Adipose tissue (tissue), 3 donors: ENCODE data around the gene CXCR4. TPM values are rescaled to one million over a fixed set of nuclear protein-coding genes. Genes with fewer than 3 reads are reported as not detected.
"Not testable (repeated sequence)": the region's sequence is repeated elsewhere in the genome, so short reads cannot be mapped to it uniquely, and the experiment has no call there.

Experiments used
- H3K27ac ChIP-seq: one replicate; pipeline ENCODE4 v1.5.1; 2013; ENCODE audit warnings: low read depth, low read length
- WGBS, 3 donors: extraction: QIAGEN DNeasy Blood & Tissue Kit; methylation state at CpG; one replicate each; pipeline ENCODE4 v1.1.7; 2013; 5-methylcytosine and 5-hydroxymethylcytosine counted together
- polyA plus RNA-seq, 3 donors: library from polyadenylated mRNA; stranded (reverse); fragments of 200-250 nt; gene quantifications; one replicate each; pipeline ENCODE4 v1.2.3, GENCODE V29; 2013
- donor health status: healthy with polysubstance abuse.
- donor health status: Bipolar disorder and iron deficiency.
- donor health status: healthy.

CXCR4 gene
- polyA plus RNA-seq, 3 donors: 7.3 to 9.2 (median 8.1) TPM

DNA sequence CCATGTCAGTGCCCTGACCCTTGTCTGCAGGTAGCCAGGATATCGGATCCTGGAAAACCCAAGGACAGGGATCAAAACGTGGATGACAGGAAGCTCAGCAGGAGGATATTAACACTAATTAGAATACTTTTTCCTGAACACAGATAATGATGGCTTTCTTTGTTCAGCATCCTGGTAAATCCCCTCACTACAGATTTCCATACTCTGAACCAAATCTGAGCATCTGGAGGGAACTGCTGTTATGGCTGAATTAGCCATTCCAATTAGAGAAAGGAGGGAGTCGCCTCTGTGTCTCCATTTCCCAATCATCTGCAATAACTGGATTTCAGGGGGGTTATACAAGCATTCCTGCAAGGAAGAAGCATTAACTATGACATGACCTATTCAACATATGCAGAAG lies 24.4 kb downstream of the CXCR4 start:
- WGBS, 3 donors: 35 to 61% (median 55%) methylated on average over 3 of the region's 3 CpGs
- no peak overlapping the region for H3K27ac ChIP-seq

DNA sequence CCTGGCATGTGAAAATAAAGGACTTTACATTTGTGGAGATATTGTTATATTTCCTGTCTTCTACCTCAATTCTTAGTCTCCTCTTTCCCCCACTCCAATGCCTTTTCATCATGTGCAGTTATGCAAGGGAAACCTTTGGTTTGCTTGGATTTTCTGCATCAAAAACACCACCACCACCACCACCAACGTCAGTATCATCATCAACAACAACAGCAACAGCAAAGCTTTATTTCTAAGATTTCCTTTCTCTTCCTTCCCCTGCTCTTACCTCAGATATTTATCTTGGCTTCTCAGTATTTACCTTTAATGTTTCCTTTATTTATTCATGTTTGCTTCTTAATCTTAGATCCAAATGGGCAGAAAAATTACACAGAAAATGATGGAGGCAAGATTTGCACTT lies 26.1 kb downstream of the CXCR4 start:
- no peak overlapping the region for H3K27ac ChIP-seq
- WGBS, 3 donors: 29 to 34% (median 30%) methylated on average over 1 of the region's 1 CpG

DNA sequence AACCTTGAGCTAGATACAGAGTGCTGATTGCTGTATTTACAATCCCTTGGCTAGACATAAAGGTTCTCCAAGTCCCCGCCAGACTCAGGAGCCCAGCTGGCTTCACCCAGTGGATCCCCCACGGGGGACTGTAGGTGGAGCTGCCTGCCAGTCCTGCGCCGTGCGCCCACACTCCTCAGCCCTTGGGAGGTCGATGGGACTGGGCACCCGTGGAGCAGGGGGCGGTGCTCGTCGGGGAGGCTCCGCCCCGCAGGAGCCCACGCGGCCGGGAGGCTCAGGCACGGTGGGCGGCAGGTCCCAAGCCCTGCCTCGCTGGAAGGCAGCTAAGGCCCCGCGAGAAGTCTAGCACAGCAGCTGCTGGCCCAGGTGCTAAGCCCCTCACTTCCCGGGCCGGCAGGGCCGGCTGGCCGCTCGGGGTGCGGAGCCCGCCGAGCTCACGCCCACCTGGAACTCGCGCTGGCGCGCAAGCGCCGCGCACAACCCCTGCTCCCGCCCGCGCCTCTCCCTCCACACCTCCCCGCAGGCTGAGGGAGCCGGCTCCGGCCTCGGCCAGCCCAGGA lies 30.0 kb downstream of the CXCR4 start:
- 92 to 95% (median 93%) methylated on average over 35 to 43 of the region's 43 CpGs for WGBS, 3 donors
- not testable (repeated sequence) for H3K27ac ChIP-seq

DNA sequence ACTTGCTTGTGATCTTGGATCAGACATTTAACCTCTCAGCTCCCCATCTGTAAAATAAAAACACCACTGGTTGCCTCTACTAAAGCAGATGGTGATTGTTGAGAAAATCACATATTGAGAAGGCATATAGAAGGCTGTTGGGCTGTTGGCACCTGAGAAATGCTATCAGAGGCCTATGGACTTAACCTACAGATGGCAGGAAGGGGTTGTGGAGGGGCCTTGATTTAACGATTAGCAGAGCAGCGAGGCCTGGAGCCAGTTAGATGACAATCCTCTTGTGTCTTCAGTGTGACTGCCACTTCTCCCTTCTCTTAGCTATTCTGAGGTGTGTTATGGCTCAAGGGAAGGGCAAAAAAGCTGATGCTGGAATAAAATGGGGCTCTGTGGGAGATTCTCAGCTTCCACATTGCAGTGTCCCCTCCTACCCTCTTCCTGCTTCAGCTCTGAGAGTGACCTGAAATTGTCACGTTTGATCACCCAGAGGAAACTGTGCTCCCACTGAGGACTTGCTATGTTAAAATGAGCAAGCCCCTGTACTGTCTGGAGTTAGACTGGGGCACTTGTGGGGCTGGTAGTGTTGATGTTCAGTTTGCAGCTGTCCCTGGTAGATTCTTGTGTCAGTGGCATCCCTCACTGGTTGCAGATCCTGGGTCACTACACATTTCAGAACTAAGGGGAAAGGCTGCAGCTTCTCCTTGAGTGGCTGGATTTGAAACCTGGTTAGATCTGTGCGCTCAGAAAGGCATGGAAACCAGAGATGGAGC lies 31.5 kb downstream of the CXCR4 start:
- 72 to 81% (median 78%) methylated on average over 4 of the region's 4 CpGs for WGBS, 3 donors

DNA sequence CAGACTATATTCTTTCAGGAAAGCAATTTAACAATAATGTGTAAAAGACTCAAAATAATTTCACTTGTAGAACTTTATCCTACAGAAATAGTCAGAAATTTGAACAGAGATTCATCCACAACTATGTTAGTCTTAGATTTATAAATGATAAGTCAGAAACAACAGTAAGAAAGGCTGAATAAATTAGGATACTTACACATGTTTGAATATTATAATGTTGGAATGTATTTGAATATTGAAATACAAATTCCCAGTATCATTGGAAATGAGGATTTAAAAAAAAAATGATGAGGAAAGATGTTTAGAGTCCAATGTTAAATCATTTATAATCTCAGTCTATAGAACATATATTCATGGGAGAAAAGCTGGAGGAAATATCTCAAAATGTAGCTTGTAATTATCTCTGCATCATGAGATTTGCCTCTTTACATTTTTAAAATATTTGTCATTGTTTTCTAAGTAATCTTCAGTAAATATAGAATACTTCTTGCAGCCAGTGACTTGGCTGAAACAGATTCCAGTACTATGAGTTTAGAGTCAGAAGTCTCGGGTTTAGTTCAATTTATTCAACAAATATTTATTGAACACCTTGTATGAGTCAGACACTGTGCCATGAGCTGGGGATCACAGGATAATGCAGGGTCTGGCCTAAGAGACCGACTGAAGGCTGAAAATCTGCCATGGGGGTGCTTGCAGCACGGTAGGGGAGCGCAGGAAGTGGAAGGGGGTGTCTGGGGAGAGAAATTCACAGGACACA lies 32.3 kb downstream of the CXCR4 start:
- WGBS, 3 donors: 85 to 90% (median 87%) methylated on average over 4 of the region's 4 CpGs
- no peak overlapping the region for H3K27ac ChIP-seq

More for the DNA sequence above, 31.5 kb downstream of the CXCR4 start:
- no peak overlapping the region for H3K27ac ChIP-seq

DNA sequence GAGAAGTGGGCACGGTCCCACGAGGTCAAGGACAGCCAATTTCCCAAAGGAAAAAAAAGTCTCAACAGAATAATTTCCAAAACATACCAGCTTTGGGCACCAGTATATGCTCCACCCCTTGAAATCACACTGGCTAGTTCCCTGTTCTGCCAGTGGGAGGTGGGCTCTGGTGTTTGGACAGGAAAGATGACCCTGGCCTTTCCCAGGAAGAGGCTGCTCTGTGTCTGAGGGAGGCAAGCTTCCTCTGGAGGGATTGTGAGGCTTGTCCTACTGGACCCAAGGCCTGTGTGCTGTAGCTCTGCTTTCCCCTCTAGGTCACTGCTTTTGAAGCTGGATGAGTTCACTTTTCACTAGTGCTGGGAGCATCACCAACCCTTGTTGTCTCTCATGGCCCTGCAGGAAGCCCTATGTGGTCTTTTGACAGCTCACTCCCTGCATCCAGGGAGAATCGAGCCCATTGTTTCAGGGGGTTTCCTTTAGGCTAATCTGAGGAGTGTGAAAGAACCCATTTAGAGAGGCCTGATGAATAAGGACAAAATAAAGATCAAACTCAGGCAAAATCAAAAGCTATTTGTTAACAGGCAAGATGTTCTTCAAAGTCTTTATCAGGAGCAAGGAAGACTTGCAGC lies 36.3 kb downstream of the CXCR4 start:
- 70 to 90% (median 81%) methylated on average over 3 of the region's 3 CpGs for WGBS, 3 donors
- no peak overlapping the region for H3K27ac ChIP-seq

DNA sequence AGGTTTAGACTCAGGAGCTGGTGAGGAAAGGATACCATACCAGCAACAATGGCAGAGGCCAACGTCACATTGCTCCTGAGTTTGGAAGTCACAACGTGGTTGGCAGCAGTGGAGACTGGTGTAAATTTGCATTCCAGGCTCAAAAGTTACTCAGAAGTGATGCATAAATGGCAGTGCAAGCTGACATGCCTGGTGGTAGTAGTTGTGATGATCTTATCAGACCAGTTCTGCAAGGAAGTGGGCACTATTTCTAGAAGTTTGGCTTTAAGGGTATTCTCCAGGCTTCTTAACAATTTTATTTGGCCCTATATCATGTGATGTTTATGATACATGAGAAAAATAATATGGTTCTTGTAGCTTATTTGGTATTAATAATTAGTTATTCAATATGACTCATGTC lies 37.8 kb downstream of the CXCR4 start:
- 80 to 91% (median 85%) methylated on average over 2 of the region's 2 CpGs for WGBS, 3 donors
- H3K27ac ChIP-seq: no peak overlapping the region

DNA sequence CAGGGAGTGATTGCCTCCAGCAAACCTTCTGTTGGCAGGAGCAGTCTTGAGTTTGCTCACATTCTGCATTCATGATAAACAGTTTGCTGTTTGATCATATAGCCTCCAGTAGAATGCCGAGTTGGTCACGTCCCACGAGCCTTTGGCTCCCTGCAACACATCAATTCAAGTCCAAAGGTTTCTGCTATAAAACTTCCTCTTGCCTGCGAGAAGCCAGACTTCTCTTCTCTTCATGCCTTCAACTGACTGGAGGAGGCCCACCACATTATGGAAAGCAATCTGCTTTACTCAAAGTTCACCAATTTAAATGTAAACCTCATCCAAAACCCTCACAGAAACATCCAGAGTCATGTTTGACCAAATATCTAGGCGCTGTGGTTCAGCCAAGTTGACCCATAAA lies 40.8 kb downstream of the CXCR4 start:
- 81 to 94% (median 89%) methylated on average over 5 of the region's 5 CpGs for WGBS, 3 donors
- H3K27ac ChIP-seq: no peak overlapping the region

DNA sequence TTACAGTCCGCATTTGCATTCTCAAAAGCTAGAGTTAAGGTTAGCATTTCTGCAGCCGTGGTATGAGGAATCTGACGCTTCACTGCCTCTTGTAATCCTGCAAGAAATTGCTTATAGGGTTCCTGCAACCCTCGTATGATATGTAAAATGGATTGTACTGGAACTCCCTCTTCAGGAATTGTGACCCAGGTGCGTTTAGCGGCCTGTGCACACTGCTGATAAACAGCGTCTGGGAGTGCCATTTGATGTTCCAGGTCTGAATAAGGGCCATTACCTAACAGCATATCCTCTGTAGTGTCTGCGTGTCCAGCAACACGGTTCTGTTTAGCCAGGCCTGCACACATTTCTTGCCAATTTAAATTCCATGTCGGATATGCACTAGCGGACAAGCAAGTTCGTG lies 42.5 kb downstream of the CXCR4 start:
- WGBS, 3 donors: 60 to 80% (median 77%) methylated on average over 12 of the region's 12 CpGs
- no peak overlapping the region for H3K27ac ChIP-seq

DNA sequence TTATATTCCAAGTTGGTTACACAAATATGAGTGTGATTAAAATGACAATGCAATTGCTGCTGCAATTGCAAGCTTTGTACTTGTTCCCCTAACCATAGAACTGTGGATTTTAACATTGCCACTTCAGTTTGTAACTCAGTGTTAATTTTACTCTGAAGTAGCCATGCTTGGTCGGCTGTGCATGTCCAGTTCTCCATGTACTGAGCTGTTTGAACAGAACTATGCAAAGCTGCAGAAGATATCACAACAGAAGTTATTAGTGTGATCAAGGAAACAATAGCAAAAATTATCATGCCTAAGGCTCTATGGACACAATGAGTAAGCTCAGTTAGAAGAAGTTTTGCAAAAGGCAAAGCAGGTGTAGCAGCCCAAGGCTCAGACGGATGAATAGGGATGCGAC lies 45.3 kb downstream of the CXCR4 start:
- no peak overlapping the region for H3K27ac ChIP-seq
- 80 to 98% (median 96%) methylated on average over 3 of the region's 3 CpGs for WGBS, 3 donors

DNA sequence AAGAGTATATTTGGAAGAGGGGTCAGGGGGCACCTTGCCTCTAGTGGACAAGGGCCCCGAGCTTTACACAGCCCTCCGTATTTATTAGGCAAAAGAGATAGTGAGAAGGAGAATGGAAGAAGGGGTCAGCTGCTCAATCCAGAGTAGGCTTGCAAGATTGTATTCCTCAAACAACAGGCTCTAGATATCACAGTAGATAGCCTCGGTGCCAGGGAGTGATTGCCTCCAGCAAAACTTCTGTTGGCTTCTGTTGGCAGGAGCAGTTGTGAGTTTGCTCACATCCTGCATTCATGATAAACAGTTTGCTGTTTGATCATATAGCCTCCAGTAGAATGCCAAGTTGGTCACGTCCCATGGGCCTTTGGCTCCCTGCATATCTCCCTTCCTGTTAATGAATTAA lies 46.1 kb downstream of the CXCR4 start:
- H3K27ac ChIP-seq: not testable (repeated sequence)
- WGBS, 3 donors: 86 to 94% (median 91%) methylated on average over 4 of the region's 4 CpGs

DNA sequence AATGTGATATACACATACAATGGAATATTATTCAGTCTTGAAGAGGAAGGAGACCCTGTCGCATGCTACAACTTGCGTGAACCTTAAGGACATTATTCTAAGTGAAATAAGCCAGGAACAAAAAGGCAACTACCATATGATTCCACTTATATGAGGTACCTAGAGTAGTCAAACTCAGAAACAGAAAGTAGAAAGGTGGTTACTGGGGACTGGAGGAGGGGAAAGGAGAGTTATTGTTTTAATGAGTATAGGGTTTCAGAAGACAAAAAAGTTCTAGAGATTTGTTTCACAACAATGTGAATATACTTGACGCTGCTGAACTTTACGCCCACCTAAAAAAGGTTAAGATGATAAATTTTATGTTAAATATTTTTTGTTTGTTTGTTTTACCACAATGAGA lies 47.0 kb downstream of the CXCR4 start:
- 96 to 99% (median 97%) methylated on average over 4 of the region's 4 CpGs for WGBS, 3 donors
- no peak overlapping the region for H3K27ac ChIP-seq

DNA sequence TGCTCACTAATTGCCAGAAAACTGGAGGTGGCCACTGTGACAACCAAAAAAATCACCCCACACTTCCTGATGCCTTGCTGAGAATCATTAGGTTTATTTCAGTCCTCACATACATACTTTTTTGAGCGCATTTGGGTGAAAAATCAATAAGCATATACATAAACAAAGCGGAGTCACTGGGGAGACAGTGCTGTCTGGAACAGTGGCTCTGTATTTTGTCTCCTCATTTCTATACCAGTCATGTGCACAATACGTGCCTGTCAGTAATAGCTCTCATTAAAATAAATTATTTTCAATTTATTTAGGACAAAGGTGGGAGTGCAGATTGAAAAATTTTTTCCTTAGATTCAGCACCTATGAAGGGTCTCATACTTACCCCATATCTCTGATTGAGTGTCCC lies 48.2 kb downstream of the CXCR4 start:
- H3K27ac ChIP-seq: no peak overlapping the region
- whole genome bisulfite sequencing, 3 donors: 59 to 94% (median 86%) methylated on average over 3 of the region's 3 CpGs

DNA sequence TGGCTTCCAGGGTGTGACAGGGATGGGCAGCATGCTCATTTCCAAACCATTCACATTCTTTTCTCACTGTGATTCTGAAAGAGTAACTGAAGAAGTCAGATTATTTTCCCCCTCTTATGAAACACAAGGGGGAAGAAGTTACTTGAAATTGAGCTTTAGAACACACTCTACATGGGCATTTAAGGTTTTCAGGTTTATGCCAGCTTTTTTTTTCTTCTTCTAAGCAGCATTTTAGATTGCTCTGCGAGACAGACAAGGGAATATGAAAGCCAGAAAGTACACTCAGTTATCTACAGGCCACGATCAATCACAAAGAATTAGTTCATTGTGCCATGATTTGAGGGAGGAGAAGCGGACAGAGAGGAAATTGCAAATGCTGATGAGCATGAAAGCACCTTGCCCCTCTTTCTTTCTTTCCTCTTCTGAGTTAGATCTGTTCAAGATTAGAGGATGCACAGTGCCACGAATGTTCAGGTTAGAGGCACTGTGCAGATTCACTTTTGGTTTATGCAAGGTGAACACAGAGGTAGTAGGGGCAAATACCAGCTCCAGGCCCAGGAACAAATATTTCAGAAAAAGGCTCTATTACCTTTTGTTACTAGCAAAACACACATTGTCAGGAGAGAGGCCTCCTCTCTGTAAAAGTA lies 49.2 kb downstream of the CXCR4 start:
- H3K27ac ChIP-seq: no peak overlapping the region
- whole genome bisulfite sequencing, 3 donors: 57 to 79% (median 75%) methylated on average over 4 of the region's 4 CpGs

DNA sequence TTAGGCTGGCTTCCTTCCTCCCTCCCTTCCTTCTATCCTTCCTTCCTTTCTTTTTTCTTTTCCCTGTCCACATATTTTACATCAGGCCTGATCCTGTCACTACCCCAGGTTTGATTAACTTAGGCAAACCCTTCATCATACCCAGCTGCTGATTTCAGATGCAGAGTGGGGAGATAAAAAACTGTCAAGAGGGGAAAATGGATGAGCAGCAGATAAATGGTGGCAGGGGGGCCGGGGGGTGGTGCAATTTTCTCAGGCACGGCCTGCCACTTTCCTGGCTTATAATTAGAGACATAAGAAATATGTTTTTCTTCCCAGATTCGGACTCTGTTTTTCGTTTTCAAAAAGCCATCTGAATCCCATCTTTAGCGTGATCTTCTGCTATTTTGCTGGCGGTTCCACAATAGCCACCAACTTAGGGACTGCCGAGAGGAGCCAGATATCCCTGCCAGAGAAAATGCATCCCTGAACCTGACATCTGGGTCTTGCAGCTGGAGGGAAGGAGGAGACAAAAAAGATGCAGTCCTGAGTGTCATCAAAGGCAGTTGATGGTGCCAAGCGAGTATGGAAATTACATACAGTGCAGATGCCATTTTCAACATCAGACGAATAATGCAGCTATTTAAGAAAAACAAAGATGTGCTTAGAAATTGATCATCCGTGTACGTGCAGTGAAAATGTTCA lies 49.9 kb downstream of the CXCR4 start:
- no peak overlapping the region for H3K27ac ChIP-seq
- 69 to 78% (median 77%) methylated on average over 11 of the region's 11 CpGs for WGBS, 3 donors

DNA sequence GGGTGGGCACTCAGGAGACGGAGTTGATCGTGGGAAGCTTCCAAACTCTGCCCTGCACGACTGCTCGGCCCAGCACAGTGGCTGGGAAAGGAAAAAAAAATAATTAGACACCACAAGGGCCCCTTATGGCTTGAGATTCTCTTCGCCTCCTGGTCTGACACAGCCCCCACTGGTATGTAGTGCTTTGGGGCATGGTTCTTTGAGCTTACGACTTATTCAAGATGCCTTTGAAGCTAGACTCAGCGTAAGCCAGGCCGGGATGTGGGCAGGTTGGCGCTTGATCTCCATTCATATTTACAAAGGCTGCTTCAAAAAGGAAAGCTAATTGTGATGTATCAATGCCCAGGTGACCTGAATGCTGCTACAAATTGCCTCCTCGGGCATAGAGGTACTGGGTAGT lies 50.5 kb downstream of the CXCR4 start:
- 84 to 88% (median 86%) methylated on average over 10 of the region's 10 CpGs for WGBS, 3 donors

DNA sequence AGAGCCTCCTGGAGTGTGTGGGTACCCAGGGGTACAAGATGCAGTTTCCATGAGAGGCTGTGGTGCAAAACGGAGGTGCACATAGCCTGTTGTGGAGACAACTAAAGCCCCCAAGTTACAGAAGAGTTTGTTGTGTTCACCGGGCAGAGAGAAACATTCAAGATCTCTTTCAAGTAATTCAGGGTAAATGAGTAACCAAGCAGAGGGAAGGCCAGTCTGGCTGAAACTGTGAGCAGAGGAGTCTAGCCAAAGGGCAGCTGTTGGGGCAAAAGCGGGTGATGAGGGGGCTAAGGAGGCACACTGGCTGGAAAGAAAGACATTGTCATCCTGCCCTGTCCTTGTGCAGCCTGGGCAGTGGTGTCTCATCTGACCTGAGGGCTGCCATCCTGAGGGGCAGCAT lies 52.0 kb downstream of the CXCR4 start:
- H3K27ac ChIP-seq: no peak overlapping the region
- WGBS, 3 donors: 36 to 90% (median 84%) methylated on average over 3 of the region's 3 CpGs

More for the DNA sequence above, 50.5 kb downstream of the CXCR4 start:
- H3K27ac ChIP-seq: no peak overlapping the region

DNA sequence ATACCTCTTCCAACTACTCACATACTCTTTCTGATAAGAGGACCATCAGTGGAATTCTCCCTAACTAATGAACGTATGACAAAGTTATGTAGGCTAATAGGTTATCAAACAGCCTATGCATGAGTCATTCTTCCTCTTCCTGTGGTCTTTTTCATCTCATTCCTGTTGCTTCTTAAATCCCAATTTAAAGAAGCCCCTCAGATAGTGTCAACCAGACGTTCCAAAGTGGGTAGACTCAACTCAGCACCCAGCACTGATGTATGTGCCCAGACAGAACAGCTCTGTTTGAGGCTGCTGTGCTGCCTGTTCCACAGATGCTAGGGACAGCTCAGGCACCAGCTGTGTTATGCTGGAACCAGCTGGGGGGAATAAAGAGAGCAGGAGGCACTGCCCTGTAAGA lies 52.6 kb downstream of the CXCR4 start:
- H3K27ac ChIP-seq: no peak overlapping the region
- 22 to 35% (median 26%) methylated on average over 2 of the region's 2 CpGs for WGBS, 3 donors
